GM12875 (cell line): ENCODE data around the gene CENPU.

Source experiments
- H3K4me3 ChIP-seq: one replicate; pipeline ENCODE4 v1.5.1; 2011; ENCODE audit warnings: low read depth, low read length, control low read depth
- CTCF ChIP-seq: IDR thresholded peaks from 2 replicates; pipeline ENCODE4 v1.5.1; 2011; ENCODE audit warnings: low read depth, mild to moderate bottlenecking, control low read depth, inconsistent platforms, low read length, moderate library complexity, borderline replicate concordance; ENCODE audit not compliant: insufficient read depth

The CENPU gene

GRCh38 chr4:184771416-184771815 lies 37.5 kb upstream of the CENPU start:
- no peak for TF ChIP-seq CTCF

GRCh38 chr4:184769141-184769765 lies 35.4 kb upstream of the CENPU start:
- TF ChIP-seq CTCF, result no peak
- no peak overlapping the region for H3K4me3 ChIP-seq

More at GRCh38 chr4:184771416-184771815, 37.5 kb upstream of the CENPU start:
- no peak overlapping the region for H3K4me3 ChIP-seq

- H3K4me3 ChIP-seq, result no peak overlapping the region
- TF ChIP-seq CTCF, result no peak
These were observed 34.4 kb upstream of the CENPU start for GRCh38 chr4:184768296-184768695.

- TF ChIP-seq CTCF, result no peak
- H3K4me3 ChIP-seq, result no peak overlapping the region
These were observed 32.5 kb upstream of the CENPU start for GRCh38 chr4:184766446-184766845.

GRCh38 chr4:184765473-184766340 lies 31.8 kb upstream of the CENPU start:
- no peak overlapping the region for H3K4me3 ChIP-seq
- TF ChIP-seq CTCF, result no peak

- H3K4me3 ChIP-seq, result no peak overlapping the region
- no peak for TF ChIP-seq CTCF
These were observed 30.7 kb upstream of the CENPU start for GRCh38 chr4:184764601-184765000.
